ENCODE results near the gene AUTS2.
"Not testable (repeated sequence)": the region's sequence is repeated elsewhere in the genome, so short reads cannot be mapped to it uniquely, and the experiment has no call there.

AUTS2 gene

GRCh38 chr7:70632400-70632799, 1034.1 kb downstream of the AUTS2 start:
- no peak for DNase-seq

GRCh38 chr7:70634071-70634470, 1035.8 kb downstream of the AUTS2 start:
- no peak for DNase-seq

GRCh38 chr7:70634610-70635068, 1036.4 kb downstream of the AUTS2 start:
- no peak for DNase-seq

- no peak for DNase-seq
These were observed 1037.4 kb downstream of the AUTS2 start for GRCh38 chr7:70635633-70636032.

- no peak for DNase-seq
These were observed 1037.9 kb downstream of the AUTS2 start for GRCh38 chr7:70636169-70636568.

- no peak for DNase-seq
These were observed 1039.5 kb downstream of the AUTS2 start for GRCh38 chr7:70637726-70638125.

- DNase-seq, result no peak
These were observed 1040.2 kb downstream of the AUTS2 start for GRCh38 chr7:70638158-70639107.

- DNase-seq, result no peak
These were observed 1042.1 kb downstream of the AUTS2 start for GRCh38 chr7:70640266-70640833.

- no peak for DNase-seq
These were observed 1043.6 kb downstream of the AUTS2 start for GRCh38 chr7:70641882-70642281.

GRCh38 chr7:70645279-70645678, 1047.0 kb downstream of the AUTS2 start:
- DNase-seq, result no peak

GRCh38 chr7:70645876-70646351, 1047.6 kb downstream of the AUTS2 start:
- no peak for DNase-seq

GRCh38 chr7:70646536-70647248, 1048.4 kb downstream of the AUTS2 start:
- no peak for DNase-seq

- peak; percentile 78 for DNase-seq
These were observed 1049.7 kb downstream of the AUTS2 start for GRCh38 chr7:70647801-70648498.

- DNase-seq, result not testable (repeated sequence)
These were observed 1050.2 kb downstream of the AUTS2 start for GRCh38 chr7:70648499-70648861.

GRCh38 chr7:70649323-70649722, 1051.0 kb downstream of the AUTS2 start:
- DNase-seq, result no peak

GRCh38 chr7:70654146-70654545, 1055.9 kb downstream of the AUTS2 start:
- DNase-seq, result no peak

- no peak for DNase-seq
These were observed 1056.7 kb downstream of the AUTS2 start for GRCh38 chr7:70654979-70655378.

- DNase-seq, result no peak
These were observed 1057.4 kb downstream of the AUTS2 start for GRCh38 chr7:70655694-70656093.

GRCh38 chr7:70657571-70657970, 1059.3 kb downstream of the AUTS2 start:
- DNase-seq, result no peak

GRCh38 chr7:70657989-70658632, 1059.8 kb downstream of the AUTS2 start:
- no peak for DNase-seq

- DNase-seq, result no peak
These were observed 1061.0 kb downstream of the AUTS2 start for GRCh38 chr7:70659263-70659662.

- DNase-seq, result no peak
These were observed 1062.0 kb downstream of the AUTS2 start for GRCh38 chr7:70660154-70660818.
